GM06990 (cell line): ENCODE results near the gene RP9.

Experiments
- DNase-seq: peaks from one replicate; pipeline ENCODE4 v3.0.0-alpha.2; 2011; ENCODE audit not compliant: insufficient read length; ENCODE audit errors: extremely low read depth
- H3K27me3 ChIP-seq: replicated peaks from 2 replicates; pipeline ENCODE4 v1.6.0; 2011; ENCODE audit warnings: low read length; ENCODE audit not compliant: control insufficient read depth, insufficient read depth
- H3K36me3 ChIP-seq: 2 replicates; pipeline ENCODE4 v1.5.1; 2011; ENCODE audit warnings: low read length; ENCODE audit not compliant: control insufficient read depth, insufficient read depth
- H3K4me3 ChIP-seq: replicated peaks from 2 replicates; pipeline ENCODE4 v1.5.1; 2011; ENCODE audit warnings: low read depth, mild to moderate bottlenecking, control low read depth, low read length
- TF ChIP-seq, protein P1 (sequence below): IDR thresholded peaks from 2 replicates; pipeline ENCODE4 v1.5.1; 2011; ENCODE audit warnings: low read length, control low read depth, mild to moderate bottlenecking, inconsistent platforms; ENCODE audit not compliant: insufficient read depth, poor library complexity, severe bottlenecking

RP9 gene

DNA sequence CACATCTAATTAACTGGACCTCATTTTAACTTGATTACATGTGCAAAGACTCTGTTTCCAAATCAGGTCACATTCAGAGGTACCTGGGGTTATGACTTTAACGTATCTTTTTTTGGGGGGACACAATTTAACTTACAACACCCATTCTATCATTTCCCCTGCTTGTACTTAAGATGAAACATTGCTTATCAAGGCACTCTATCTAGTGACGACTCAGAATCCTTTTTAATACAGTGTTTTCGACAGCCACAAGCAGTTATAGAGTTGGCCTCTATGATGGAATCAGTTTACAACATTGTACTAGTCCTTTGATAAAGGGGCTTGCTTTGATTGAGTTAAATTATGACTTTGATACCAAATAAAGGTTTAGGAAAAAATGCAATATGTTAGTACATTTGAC lies 42.9 kb upstream of the RP9 start:
- DNase-seq = no peak
- H3K4me3 ChIP-seq = no peak overlapping the region
- TF ChIP-seq, protein P1, sequence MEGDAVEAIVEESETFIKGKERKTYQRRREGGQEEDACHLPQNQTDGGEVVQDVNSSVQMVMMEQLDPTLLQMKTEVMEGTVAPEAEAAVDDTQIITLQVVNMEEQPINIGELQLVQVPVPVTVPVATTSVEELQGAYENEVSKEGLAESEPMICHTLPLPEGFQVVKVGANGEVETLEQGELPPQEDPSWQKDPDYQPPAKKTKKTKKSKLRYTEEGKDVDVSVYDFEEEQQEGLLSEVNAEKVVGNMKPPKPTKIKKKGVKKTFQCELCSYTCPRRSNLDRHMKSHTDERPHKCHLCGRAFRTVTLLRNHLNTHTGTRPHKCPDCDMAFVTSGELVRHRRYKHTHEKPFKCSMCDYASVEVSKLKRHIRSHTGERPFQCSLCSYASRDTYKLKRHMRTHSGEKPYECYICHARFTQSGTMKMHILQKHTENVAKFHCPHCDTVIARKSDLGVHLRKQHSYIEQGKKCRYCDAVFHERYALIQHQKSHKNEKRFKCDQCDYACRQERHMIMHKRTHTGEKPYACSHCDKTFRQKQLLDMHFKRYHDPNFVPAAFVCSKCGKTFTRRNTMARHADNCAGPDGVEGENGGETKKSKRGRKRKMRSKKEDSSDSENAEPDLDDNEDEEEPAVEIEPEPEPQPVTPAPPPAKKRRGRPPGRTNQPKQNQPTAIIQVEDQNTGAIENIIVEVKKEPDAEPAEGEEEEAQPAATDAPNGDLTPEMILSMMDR = no peak
- H3K27me3 ChIP-seq = no peaks in the 10 kb centered on the region
- H3K36me3 ChIP-seq = no peaks in the 10 kb centered on the region

DNA sequence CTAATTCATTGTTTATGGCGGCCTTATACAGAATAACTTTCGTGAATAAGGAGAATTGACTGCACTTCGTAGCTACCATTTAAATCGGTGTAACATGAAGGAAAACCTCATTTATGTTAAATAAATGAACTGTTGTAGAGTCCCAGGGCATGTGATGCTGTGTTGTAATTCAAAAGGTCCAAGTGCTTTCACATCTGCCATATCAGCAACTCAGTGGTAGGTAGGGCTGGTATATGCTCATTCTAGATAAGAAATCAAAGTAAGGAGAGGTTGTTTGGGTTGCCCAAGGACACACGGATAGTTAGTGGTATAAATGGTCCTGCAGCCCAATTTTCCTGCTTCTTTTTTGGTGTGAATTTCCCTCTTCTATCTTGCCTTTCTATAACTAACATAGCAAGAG lies 36.0 kb upstream of the RP9 start:
- no peak for DNase-seq
- no peak overlapping the region for H3K4me3 ChIP-seq
- TF ChIP-seq, protein P1 = no peak
- no peaks in the 10 kb centered on the region for H3K27me3 ChIP-seq
- H3K36me3 ChIP-seq = no peaks in the 10 kb centered on the region

DNA sequence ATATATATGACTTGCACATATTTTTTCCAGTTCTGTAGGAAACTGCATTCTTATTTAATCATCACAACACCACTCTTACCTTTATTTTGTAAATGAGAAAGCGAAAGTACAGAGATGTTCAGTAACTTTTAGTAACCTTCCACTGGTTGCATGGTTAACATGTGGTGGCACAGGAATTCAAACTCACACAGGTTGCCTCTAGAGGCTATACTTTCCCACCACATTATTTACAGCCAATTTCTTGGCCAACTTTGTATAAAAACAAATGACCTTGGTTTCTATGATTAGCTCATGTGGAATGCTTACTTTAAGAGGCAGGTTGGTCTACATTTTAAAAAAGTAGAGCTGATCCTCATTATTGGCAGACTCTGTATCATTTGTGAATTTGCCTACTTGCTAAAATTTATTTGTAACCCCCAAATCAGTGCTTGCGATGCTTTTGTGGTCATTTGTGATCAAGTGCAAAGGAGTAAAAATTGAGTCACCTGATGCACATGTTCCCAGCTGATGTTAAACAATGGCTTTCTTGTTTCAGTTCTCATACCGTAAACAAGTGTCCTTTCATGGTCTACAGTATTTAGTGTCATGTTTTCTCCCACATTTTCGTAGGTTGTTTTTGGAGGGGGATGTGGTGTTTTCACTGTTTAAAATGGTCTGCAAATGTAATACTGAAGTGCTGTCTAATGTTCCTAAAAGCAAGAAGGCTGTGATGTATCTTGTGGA lies 35.0 kb upstream of the RP9 start:
- no peak for DNase-seq
- no peaks in the 10 kb centered on the region for H3K27me3 ChIP-seq
- TF ChIP-seq, protein P1 = no peak
- no peaks in the 10 kb centered on the region for H3K36me3 ChIP-seq
- no peak overlapping the region for H3K4me3 ChIP-seq

DNA sequence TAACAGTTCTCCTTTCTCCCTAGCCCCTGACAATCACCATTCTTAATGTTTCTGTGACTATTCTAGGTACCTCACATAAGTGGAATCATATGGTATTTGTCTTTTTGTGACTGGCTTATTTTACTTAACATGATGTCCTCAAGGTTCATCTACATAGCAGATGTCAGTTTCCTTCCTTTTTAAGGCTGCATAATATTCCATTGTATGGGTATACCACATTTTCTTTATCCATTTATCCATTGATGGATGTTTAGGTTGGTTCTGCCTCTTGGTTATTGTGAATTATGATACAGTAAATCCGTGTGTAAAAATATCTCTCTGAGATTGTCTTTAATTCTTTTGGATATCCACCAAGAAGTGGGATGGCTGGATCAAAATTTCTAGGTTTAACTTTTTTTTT lies 33.4 kb upstream of the RP9 start:
- H3K36me3 ChIP-seq = no peaks in the 10 kb centered on the region

DNA sequence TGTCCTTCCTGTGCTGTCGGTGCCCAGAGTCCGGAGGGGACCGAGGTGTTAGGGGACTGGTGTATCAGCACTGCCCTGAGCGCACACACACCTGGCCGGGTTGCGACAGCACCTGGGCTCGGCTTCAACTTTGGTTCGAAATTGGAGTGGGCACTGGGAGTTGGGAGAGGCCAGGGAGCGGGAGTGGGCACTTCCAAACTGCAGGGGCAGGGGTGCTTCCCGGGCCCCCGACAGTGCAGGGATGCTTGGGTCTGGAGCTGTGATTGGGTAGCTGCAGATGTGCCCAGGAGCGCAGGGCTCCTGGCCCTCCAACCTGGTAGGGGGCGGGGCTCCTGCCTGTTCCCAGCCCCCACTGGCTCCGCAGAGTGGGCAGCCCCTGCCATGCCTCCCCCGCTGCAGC lies 27.9 kb upstream of the RP9 start:
- no peaks in the 10 kb centered on the region for H3K27me3 ChIP-seq
- no peaks in the 10 kb centered on the region for H3K36me3 ChIP-seq
- TF ChIP-seq, protein P1 = no peak

More for the DNA sequence above, 33.4 kb upstream of the RP9 start:
- TF ChIP-seq, protein P1 = no peak
- no peak for DNase-seq
- no peak overlapping the region for H3K4me3 ChIP-seq
- no peaks in the 10 kb centered on the region for H3K27me3 ChIP-seq

DNA sequence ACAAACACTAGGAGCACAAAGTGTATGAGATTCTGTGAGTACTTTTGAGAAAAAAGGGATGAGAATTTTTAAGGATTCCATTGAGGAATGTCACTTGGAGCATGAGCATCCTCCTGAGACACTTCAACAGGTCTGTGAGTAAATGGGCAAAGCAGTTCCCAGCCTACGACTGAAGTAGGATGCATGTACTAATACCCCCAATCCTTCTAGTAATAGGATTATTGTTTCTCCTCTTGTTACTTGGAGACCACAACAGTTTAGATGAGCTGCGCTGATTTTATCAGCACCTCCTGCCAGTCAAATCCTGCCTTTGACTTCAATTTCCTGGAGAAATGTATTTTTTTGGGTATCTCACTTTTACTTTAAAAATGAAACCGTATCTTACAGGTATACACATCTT lies 21.0 kb upstream of the RP9 start:
- no peaks in the 10 kb centered on the region for H3K36me3 ChIP-seq
- H3K27me3 ChIP-seq = no peaks in the 10 kb centered on the region
- TF ChIP-seq, protein P1 = no peak
- H3K4me3 ChIP-seq = peak overlapping the region; percentile 86
- no peak for DNase-seq

More for the DNA sequence above, 27.9 kb upstream of the RP9 start:
- DNase-seq = no peak
- H3K4me3 ChIP-seq = no peak overlapping the region
